ENCODE data around the gene PIGX. TPM values are rescaled to one million over a fixed set of nuclear protein-coding genes. Genes with fewer than 3 reads are reported as not detected.

The PIGX gene
- total and polyA plus RNA-seq, 2 of the 4 experiments (the other 2 are of a cell fraction) = 9.4 to 14.5 TPM

GRCh38 chr3:196721097-196721496 lies 8.9 kb downstream of the PIGX start:
- Histone ChIP-seq H3K4me3 (ENCODE audit: insufficient read depth, low read depth, low read length) (no peak overlapping the region), H3K14ac (replicated peaks; ENCODE audit: low read depth, low read length) (no peak overlapping the region), H3K56ac (ENCODE audit: extremely low read depth, insufficient read depth, low read length) (no peak overlapping the region), H4K8ac (ENCODE audit: low read depth in 2 of 2, low read length in 2 of 2) (no peak overlapping the region), H3K27ac (ENCODE audit: insufficient read depth, low read length) (no peak overlapping the region), H3K23ac (ENCODE audit: low read depth, low read length) (no peak overlapping the region), H3K18ac (ENCODE audit: low read depth, low read length) (no peak overlapping the region), H2BK20ac (ENCODE audit: low read depth, low read length) (no peak overlapping the region), H3K27me3 (ENCODE audit: control insufficient read depth, insufficient read depth, low read length) (no peaks in the 10 kb centered on the region), H3K9me3 (ENCODE audit: control insufficient read depth, insufficient read depth, low read length) (no peaks in the 10 kb centered on the region), H3K4me2 (ENCODE audit: low read depth, low read length) (no peak overlapping the region), H3K36me3 (ENCODE audit: control insufficient read depth, insufficient read depth, low read length) (0 out of 2 replicates have a peak, but pooled peaks cover 2% of the 10 kb centered on the region), H2AK9ac (replicated peaks; ENCODE audit: low read depth, low read length, poor library complexity) (no peak overlapping the region), H2AFZ (replicated peaks; ENCODE audit: low read length, poor library complexity) (no peak overlapping the region), H2BK120ac (ENCODE audit: low read depth, low read length) (no peak overlapping the region), H2BK15ac (ENCODE audit: low read depth, low read length) (no peak overlapping the region), H3K9me1 (ENCODE audit: insufficient read depth, low read length) (no peaks in the 10 kb centered on the region), H4K91ac (ENCODE audit: insufficient read depth, low read depth, low read length) (no peak overlapping the region), H3K79me1 (ENCODE audit: low read depth in 1 of 2, low read length in 2 of 2) (peaks cover 5 to 6% of the 10 kb centered on the region in 2 experiments; a peak in 1 of 4 replicates), H3K9ac (ENCODE audit: low read depth, low read length) (no peak overlapping the region), H2BK5ac (ENCODE audit: low read depth, low read length, poor library complexity, severe bottlenecking) (no peak overlapping the region), H3K4ac (ENCODE audit: low read depth, low read length) (no peak overlapping the region), H4K5ac (ENCODE audit: low read depth, low read length) (no peak overlapping the region), H4K20me1 (ENCODE audit: insufficient read depth, low read length) (no peaks in the 10 kb centered on the region), H3K4me1 (ENCODE audit: control insufficient read depth, insufficient read depth, low read length) (no peaks in the 10 kb centered on the region), H2AK5ac (ENCODE audit: low read depth, low read length) (no peak overlapping the region)
- intact Hi-C loops (cut with micrococcal nuclease) (no loop called here), in situ Hi-C loops (cut with MboI; ENCODE audit: low sequenced_read_pairs) (no loop called here), dilution Hi-C loops (cut with HindIII; ENCODE audit: low sequenced_read_pairs, unreplicated experiment) (no loop called here)
- ChIA-PET CTCF (no interaction called here), POLR2A (ENCODE audit: unreplicated experiment) (no interaction called here)
- no TSS peak for BruUV-seq (replicated peaks)
- ATAC-seq (ENCODE audit: low read depth) = no peak
- DNase-seq = no peak
- WGBS, 2 experiments (ENCODE audit: extremely low coverage in 2 of 2, insufficient read length in 1 of 2) = no CpG with 5 or more reads among the region's 2 CpGs
- no peak for TF ChIP-seq MAZ (IDR thresholded peaks at IDR 0.05; ENCODE audit: borderline replicate concordance, low read depth, low read length)
- no peak for TF ChIP-seq FOS (IDR thresholded peaks at IDR 0.05; ENCODE audit: low read depth, low read length)
- TF ChIP-seq RCOR1 (IDR thresholded peaks at IDR 0.05; ENCODE audit: insufficient replicate concordance, low read length) = no peak
- no peak for TF ChIP-seq ELK1 (IDR thresholded peaks at IDR 0.05; ENCODE audit: borderline replicate concordance, low read depth, low read length)
- no peak for TF ChIP-seq BHLHE40 (IDR thresholded peaks at IDR 0.05; ENCODE audit: low read depth, low read length)
- no peak for TF ChIP-seq NFE2L2 (IDR thresholded peaks at IDR 0.05; ENCODE audit: low read depth, low read length)
- TF ChIP-seq CTCF (conservative IDR thresholded peaks at IDR 0.05; ENCODE audit: low read depth, low read length) = no peak
- no peak for TF ChIP-seq CHD1 (IDR thresholded peaks at IDR 0.05; ENCODE audit: low read depth, low read length)
